Smooth muscle cell of the umbilical artery (primary cell): Measurements from ENCODE around the gene TMEM19. TPM values are rescaled to one million over a fixed set of nuclear protein-coding genes. Genes with fewer than 3 reads are reported as not detected.

Experiments
- total RNA-seq: library from RNA; depleted of rRNA; stranded (reverse); fragments of >200 nt; gene quantifications from 2 replicates; pipeline ENCODE4 v1.2.3, GENCODE V29; 2014

TMEM19 gene
- total RNA-seq = 21.1 and 27.4 TPM in 2 replicates

DNA sequence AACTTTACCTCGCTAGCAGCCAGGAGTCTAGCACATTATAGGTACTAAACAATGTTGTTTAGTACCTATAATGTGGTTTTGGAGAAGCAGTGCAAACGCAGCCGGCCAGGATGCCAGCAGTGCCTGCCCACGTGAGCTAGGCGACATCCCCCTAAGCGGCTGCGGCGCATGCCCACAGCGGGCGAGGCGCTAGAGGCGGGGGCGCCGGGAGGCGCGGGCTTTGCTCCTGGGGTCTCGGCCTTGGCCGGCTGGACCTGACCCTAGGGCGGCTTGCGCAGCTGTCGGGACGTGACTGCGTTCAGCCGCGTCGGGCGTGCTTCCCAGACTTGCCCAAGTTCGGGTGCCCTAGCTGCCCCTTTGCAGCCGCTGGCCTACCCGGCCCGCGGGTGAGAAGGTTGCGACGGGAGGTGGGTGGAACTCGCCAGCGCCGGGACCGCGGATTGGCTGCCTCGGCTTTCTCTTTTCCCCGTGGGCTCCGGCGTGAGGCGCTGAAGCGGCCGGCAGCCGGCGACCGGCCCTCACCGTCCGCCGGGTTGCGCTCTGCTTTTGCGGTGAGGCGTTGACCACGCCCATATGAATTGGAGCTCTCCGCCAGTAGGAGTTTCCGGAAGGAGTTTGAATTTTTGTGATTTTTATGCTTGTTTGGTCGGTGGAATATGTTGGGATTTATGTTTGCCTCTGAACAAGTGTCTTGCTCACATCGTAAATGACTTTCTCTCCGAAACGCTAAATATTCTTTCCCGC is at the start of gene TMEM19:
Gene TMEM19 (plus strand): TSS at position 169 of the 744 bp plus-strand sequence. CDS start 599 bp downstream, outside the sequence.

DNA sequence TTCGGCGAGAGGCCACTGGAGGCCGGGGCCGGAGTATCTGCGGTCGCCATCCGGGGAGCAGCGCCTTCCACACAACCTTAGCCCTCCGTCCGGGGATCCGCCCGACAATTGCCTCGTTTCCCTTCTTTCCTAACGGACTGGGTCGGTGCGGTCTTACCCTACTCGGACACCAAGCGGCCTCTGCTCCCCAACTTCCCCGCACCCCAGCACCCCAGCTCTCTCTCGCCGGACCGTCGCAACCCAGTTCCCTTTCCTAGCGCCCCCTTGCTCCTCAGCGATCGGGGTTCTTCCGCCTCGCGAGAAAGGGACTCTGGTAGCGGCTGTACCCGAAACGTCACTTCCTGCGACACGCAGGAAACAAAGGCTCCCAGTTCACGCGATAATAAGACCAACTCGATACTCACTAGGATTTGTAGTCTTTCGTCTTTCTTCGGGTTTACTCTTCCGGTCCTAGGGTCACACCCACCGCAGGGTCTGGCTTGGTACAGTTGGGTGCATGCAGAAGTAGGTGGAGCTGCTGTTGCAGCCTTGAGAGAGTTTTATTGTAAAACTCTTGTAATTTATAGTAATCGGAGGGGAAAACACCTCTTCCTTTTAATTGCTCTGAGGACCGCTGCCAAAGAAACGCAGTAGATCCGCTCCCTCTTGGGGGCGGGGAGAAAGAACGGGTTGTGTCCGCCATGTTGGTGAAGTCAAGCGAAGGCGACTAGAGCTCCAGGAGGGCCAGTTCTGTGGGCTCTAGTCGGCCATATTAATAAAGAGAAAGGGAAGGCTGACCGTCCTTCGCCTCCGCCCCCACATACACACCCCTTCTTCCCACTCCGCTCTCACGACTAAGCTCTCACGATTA is 22.1 kb upstream of the TMEM19 start, which contains the start of the genes THAP2 and ZFC3H1:
Gene THAP2 (plus strand): TSS at position 741 of the 850 bp plus-strand sequence. CDS start 209 bp downstream, outside the sequence.
Gene ZFC3H1 (minus strand): TSS at position 288 of the 850 bp plus-strand sequence. CDS start 238 bp downstream, at position 50.

Other genes starting within 250 kb of the TMEM19 start
- gene LGR5, start 246.3 kb upstream of the TMEM19 start, total RNA-seq = not detected in 2 replicates
- 36.2 and 72.7 TPM in 2 replicates for gene ZFC3H1, start 22.2 kb upstream of the TMEM19 start, total RNA-seq
- 5.0 and 5.2 TPM in 2 replicates for gene THAP2, start 21.8 kb upstream of the TMEM19 start, total RNA-seq
- 18.1 and 56.8 TPM in 2 replicates for gene RAB21, start 68.8 kb downstream of the TMEM19 start, total RNA-seq
- gene TBC1D15, start 153.7 kb downstream of the TMEM19 start, total RNA-seq = 22.9 and 28.3 TPM in 2 replicates